H1 (cell line): ENCODE results near the gene TIMM22. TPM values are rescaled to one million over a fixed set of nuclear protein-coding genes. Genes with fewer than 3 reads are reported as not detected.
"Not testable (repeated sequence)": the region's sequence is repeated elsewhere in the genome, so short reads cannot be mapped to it uniquely, and the experiment has no call there.

Experiments
- CTCF ChIA-PET: fragments of 300-600 bp; sonication (Branson Sonifier 250); formaldehyde crosslinking; loops from one replicate; lab custom pipeline; 2021; ENCODE audit not compliant: partially characterized antibody; lab: Charles Lee
- POLR2A ChIA-PET: fragments of 300-600 bp; sonication (Branson Sonifier 250); formaldehyde crosslinking; loops from one replicate; lab custom pipeline; 2021; ENCODE audit warnings: inconsistent platforms; ENCODE audit not compliant: partially characterized antibody; lab: Charles Lee
- DNase-seq, 2 experiments: peaks; one replicate each; pipeline versions ENCODE4 v3.0.0 to v3.0.0-alpha.2; 2010 to 2022; ENCODE audit warnings: low spot score in 2 of 2, low read depth in 1 of 2, mixed read lengths in 1 of 2
- FAIRE-seq: peaks from 2 replicates; lab custom pipeline; 2011; peaks lifted over from hg19 to GRCh38; lab: Jason Lieb, UNC
- H2AFZ ChIP-seq: 2 replicates; pipeline ENCODE4 v1.8.1; 2012; ENCODE audit warnings: low read length, inconsistent platforms
- H2AK5ac ChIP-seq: 2 replicates; pipeline ENCODE4 v1.6.1; 2013; ENCODE audit warnings: low read depth, low read length
- H2BK120ac ChIP-seq: replicated peaks from 2 replicates; pipeline ENCODE3; 2013; ENCODE audit warnings: low read depth, low read length, inconsistent platforms
- H2BK12ac ChIP-seq: 2 replicates; pipeline ENCODE4 v1.6.1; 2013; ENCODE audit warnings: low read depth, low read length
- H2BK15ac ChIP-seq: 2 replicates; pipeline ENCODE4 v1.6.1; 2013; ENCODE audit warnings: low read length
- H2BK20ac ChIP-seq: 2 replicates; pipeline ENCODE4 v1.6.1; 2013; ENCODE audit warnings: low read length
- H2BK5ac ChIP-seq: 2 replicates; pipeline ENCODE4 v1.6.1; 2013; ENCODE audit warnings: low read depth, low read length
- H3K14ac ChIP-seq: 2 replicates; pipeline ENCODE4 v1.6.1; 2013; ENCODE audit warnings: inconsistent platforms; ENCODE audit not compliant: insufficient read length
- H3K18ac ChIP-seq: 2 replicates; pipeline ENCODE4 v1.6.1; 2013; ENCODE audit warnings: low read length; ENCODE audit errors: extremely low read depth
- H3K23ac ChIP-seq: 2 replicates; pipeline ENCODE4 v1.6.1; 2013; ENCODE audit warnings: inconsistent platforms; ENCODE audit not compliant: insufficient read length
- H3K23me2 ChIP-seq: 2 replicates; pipeline ENCODE4 v1.6.1; 2013; ENCODE audit warnings: low read depth, low read length
- H3K27ac ChIP-seq: 2 replicates; pipeline ENCODE4 v1.6.1; 2011; ENCODE audit warnings: low read depth, low read length, inconsistent platforms
- H3K27me3 ChIP-seq, 4 experiments: replicated peaks in 1 of 4; 1 replicate in 1 of 4; 2 replicates in 3 of 4; pipeline versions ENCODE4 v1.6.1 to v1.8.1; 2011 to 2013; ENCODE audit warnings: low read length in 3 of 4, mild to moderate bottlenecking in 3 of 4, inconsistent platforms in 2 of 4, mixed read lengths in 2 of 4, moderate library complexity in 1 of 4; ENCODE audit not compliant: control insufficient read depth in 3 of 4, insufficient read depth in 3 of 4; ENCODE audit errors: extremely low read depth in 1 of 4
- H3K36me3 ChIP-seq, 4 experiments: 2 replicates each; pipeline versions ENCODE4 v1.6.1 to v1.8.1; 2011 to 2013; ENCODE audit warnings: mild to moderate bottlenecking in 4 of 4, low read length in 3 of 4, moderate library complexity in 2 of 4, control low read depth in 1 of 4, inconsistent platforms in 1 of 4; ENCODE audit not compliant: insufficient read depth in 4 of 4, control insufficient read depth in 2 of 4
- H3K4ac ChIP-seq: replicated peaks from 2 replicates; pipeline ENCODE3; 2013; ENCODE audit warnings: low read length, low read depth, mixed read lengths, inconsistent platforms; ENCODE audit not compliant: insufficient read length
- H3K4me1 ChIP-seq, 4 experiments: replicated peaks in 1 of 4; 1 replicate in 1 of 4; 2 replicates in 3 of 4; pipeline versions ENCODE4 v1.6.1 to v1.8.1; 2011 to 2013; ENCODE audit warnings: low read length in 3 of 4, inconsistent platforms in 2 of 4, mixed read lengths in 1 of 4; ENCODE audit not compliant: insufficient read depth in 4 of 4, control insufficient read depth in 3 of 4
- H3K4me2 ChIP-seq, 2 experiments: 2 replicates each; pipeline versions ENCODE4 v1.6.1 to v1.8.1; 2011 to 2013; ENCODE audit warnings: low read depth in 2 of 2, low read length in 2 of 2, control low read depth in 1 of 2, inconsistent platforms in 1 of 2, mild to moderate bottlenecking in 1 of 2; ENCODE audit not compliant: insufficient read depth in 1 of 2
- H3K4me3 ChIP-seq, 4 experiments: fragments of 200-600, 300-600 bp in 1 of 4; sonication (generic), shearing (Covaris generic), sonication (Bioruptor Twin) in 1 of 4; 2 replicates each; pipeline versions ENCODE4 v1.5.1 to v1.8.1; 2011 to 2016; ENCODE audit warnings: low read length in 4 of 4, low read depth in 3 of 4, control low read depth in 2 of 4, inconsistent platforms in 2 of 4, mild to moderate bottlenecking in 2 of 4, mixed read lengths in 1 of 4, moderate library complexity in 1 of 4; ENCODE audit not compliant: insufficient read depth in 2 of 4; ENCODE audit errors: extremely low read depth in 1 of 4
- H3K56ac ChIP-seq: replicated peaks from 2 replicates; pipeline ENCODE3; 2013; ENCODE audit warnings: low read depth, mild to moderate bottlenecking, mixed read lengths, low read length, inconsistent platforms; ENCODE audit not compliant: insufficient read length
- H3K79me1 ChIP-seq: 2 replicates; pipeline ENCODE4 v1.6.1; 2013; ENCODE audit warnings: low read depth, low read length, control low read depth
- H3K79me2 ChIP-seq, 2 experiments: 2 replicates each; pipeline versions ENCODE4 v1.6.1 to v1.8.1; 2012 to 2013; ENCODE audit warnings: low read length in 2 of 2, mild to moderate bottlenecking in 2 of 2, inconsistent platforms in 1 of 2; ENCODE audit not compliant: insufficient read depth in 2 of 2, control insufficient read depth in 1 of 2
- H3K9ac ChIP-seq, 4 experiments: replicated peaks in 1 of 4; 1 replicate in 1 of 4; 2 replicates in 3 of 4; pipeline versions ENCODE4 v1.6.1 to v1.8.1; 2011 to 2013; ENCODE audit warnings: low read depth in 3 of 4, low read length in 3 of 4, control low read depth in 2 of 4, mild to moderate bottlenecking in 2 of 4, moderate library complexity in 2 of 4, inconsistent platforms in 1 of 4; ENCODE audit errors: extremely low read depth in 1 of 4
- H3K9me3 ChIP-seq, 2 experiments: 2 replicates each; pipeline versions ENCODE4 v1.6.1 to v1.8.1; 2012 to 2013; ENCODE audit warnings: mild to moderate bottlenecking in 2 of 2, moderate library complexity in 2 of 2, control low read depth in 1 of 2, inconsistent platforms in 1 of 2, low read depth in 1 of 2, low read length in 1 of 2, mixed read lengths in 1 of 2; ENCODE audit not compliant: insufficient read depth in 2 of 2
- H4K20me1 ChIP-seq, 2 experiments: replicated peaks in 1 of 2; 2 replicates each; pipeline versions ENCODE3 to v1.8.1; 2011 to 2013; ENCODE audit warnings: inconsistent platforms in 2 of 2, low read length in 2 of 2, mild to moderate bottlenecking in 1 of 2; ENCODE audit not compliant: insufficient read depth in 2 of 2, control insufficient read depth in 1 of 2
- H4K5ac ChIP-seq: 2 replicates; pipeline ENCODE4 v1.6.1; 2013; ENCODE audit warnings: low read length, low read depth, mixed read lengths, inconsistent platforms; ENCODE audit not compliant: insufficient read length
- H4K8ac ChIP-seq: 2 replicates; pipeline ENCODE4 v1.8.0; 2013; ENCODE audit warnings: mild to moderate bottlenecking, moderate library complexity, low read length, inconsistent platforms; ENCODE audit not compliant: insufficient read depth; ENCODE audit errors: extremely low read depth
- H4K91ac ChIP-seq: replicated peaks from 2 replicates; pipeline ENCODE3; 2013; ENCODE audit warnings: low read length, mixed read lengths, inconsistent platforms; ENCODE audit not compliant: insufficient read length
- WGBS, 2 experiments: shearing (Covaris generic) in 1 of 2; methylation state at CpG; one replicate each; pipeline versions ENCODE4 v1.1.6 to v1.1.7; 2013 to 2015; ENCODE audit warnings: low lambda C conversion rate in 2 of 2, mixed read lengths in 2 of 2, inconsistent platforms in 1 of 2, low coverage in 1 of 2, missing lambda C conversion rate in 1 of 2; ENCODE audit not compliant: insufficient replicate concordance in 2 of 2, insufficient coverage in 1 of 2, insufficient read length in 1 of 2; ENCODE audit errors: extremely low coverage in 1 of 2, missing lambda C conversion rate in 1 of 2; 5-methylcytosine and 5-hydroxymethylcytosine counted together
- polyA plus RNA-seq, 7 experiments: library from polyadenylated mRNA; depleted of rRNA in 3 of 7; stranded (reverse) in 5 of 7; unstranded in 2 of 7; fragments of >200 nt in 5 of 7; fragments of 200-250 nt in 2 of 7; gene quantifications; 1 replicate in 5 of 7; 2 replicates in 1 of 7; 4 replicates in 1 of 7; pipeline versions ENCODE4 v1.2.1 to v1.2.3, GENCODE V29; 2011 to 2013; ENCODE audit warnings: missing spikeins in 2 of 7, mixed read lengths in 2 of 7
- total RNA-seq: library from RNA; stranded (reverse); fragmentation: NEBNext Ultra II Directional; extraction: Animal tissue kit (Norgen Biotek cat#: 25700); gene quantifications from 2 replicates; pipeline ENCODE4 v1.2.1, GENCODE V29; 2021

Gene TIMM22
- total and polyA plus RNA-seq, 2 of the 8 experiments (the other 6 are each of a cell fraction or from before 2014, with no cell fraction given), result 13.8 to 17.4 TPM

- H3K56ac ChIP-seq, H3K14ac ChIP-seq, H3K23ac ChIP-seq, H3K4me2 ChIP-seq, H4K5ac ChIP-seq, FAIRE-seq, H2BK12ac ChIP-seq, H2BK120ac ChIP-seq, H2BK15ac ChIP-seq, H4K20me1 ChIP-seq, H3K4me3 ChIP-seq, H4K8ac ChIP-seq, H3K4me1 ChIP-seq, H3K4ac ChIP-seq, H2BK5ac ChIP-seq, H3K27ac ChIP-seq, H3K27me3 ChIP-seq, DNase-seq, H3K36me3 ChIP-seq, H3K23me2 ChIP-seq, H2AFZ ChIP-seq, H3K79me2 ChIP-seq, H3K79me1 ChIP-seq, H3K9me3 ChIP-seq, H4K91ac ChIP-seq, H2BK20ac ChIP-seq, H3K9ac ChIP-seq, H2AK5ac ChIP-seq, H3K18ac ChIP-seq: not testable (repeated sequence)
- ChIA-PET CTCF (interaction anchor here (0.5 to 2.9 kb wide), 9 partner anchors 7 to 244 kb away, joined by 3 to 14 read pairs (median 3); partner anchors contain the start of genes NXN and TIMM22), POLR2A (interaction anchor here (0.6 to 1.1 kb wide), 2 partner anchors 43 to 523 kb away, joined by 3 read pairs; no protein-coding TSS in a partner anchor)
- 93% methylated on average over 41 of the region's 49 CpGs; no CpG with 5 or more reads in 1 of the 2 experiments for WGBS, 2 experiments
Observed at GRCh38 chr17:1048516-1049115, 51.7 kb downstream of the TIMM22 start.
